K562 (cell line): ENCODE measurements around the gene RTF1. TPM values are rescaled to one million over a fixed set of nuclear protein-coding genes. Genes with fewer than 3 reads are reported as not detected.

Experiments
- ATAC-seq: fragments of 200-7000 bp; cut with Tn5 transposase; 3 replicates; pipeline ENCODE4 v1.9.1; 2020; ENCODE audit warnings: moderate library complexity
- BruUV-seq: library from RNA; stranded (reverse); fragments of 400-500 nt; replicated peaks from 2 replicates; lab custom pipeline; 2021; lab: Mats Ljungman, UMichigan
- CTCF ChIA-PET: fragments of 300-600 bp; formaldehyde crosslinking; extraction: SDS; loops from one replicate; lab custom pipeline; 2021; ENCODE audit warnings: low intra/inter-chr PET ratio; lab: Yijun Ruan, JAX
- POLR2A ChIA-PET: fragments of 300-600, 350-650 bp; sonication (Branson Sonifier 250); formaldehyde crosslinking; extraction: SDS; loops from one replicate; lab custom pipeline; 2021; ENCODE audit warnings: antibody characterized with exemption, inconsistent platforms; lab: Yijun Ruan, JAX
- DNase-seq, 4 experiments: peaks; one replicate each; pipeline versions ENCODE4 v3.0.0 to v3.0.0-alpha.2; 2011 to 2018; ENCODE audit warnings: low spot score in 3 of 4, mixed read lengths in 3 of 4; ENCODE audit errors: extremely low read depth in 1 of 4
- FAIRE-seq: peaks from 2 replicates; lab custom pipeline; 2011; peaks lifted over from hg19 to GRCh38; lab: Jason Lieb, UNC
- H2AFZ ChIP-seq: 2 replicates; pipeline ENCODE4 v1.6.0; 2011; ENCODE audit warnings: low read depth, low read length, control low read depth, inconsistent platforms
- H3K27ac ChIP-seq: fragments of 200-600 bp; 3 replicates; pipeline ENCODE4 v1.8.0; 2011; ENCODE audit warnings: low read depth, mild to moderate bottlenecking, control low read depth, inconsistent platforms, low read length, moderate library complexity, mixed read lengths; ENCODE audit errors: extremely low read depth
- H3K27me3 ChIP-seq, 2 experiments: fragments of 300-600 bp in 1 of 2; 2 replicates in 1 of 2; 3 replicates in 1 of 2; pipeline versions ENCODE4 v1.6.0 to v1.8.0; 2011; ENCODE audit warnings: inconsistent platforms in 2 of 2, low read length in 2 of 2, mild to moderate bottlenecking in 1 of 2, mixed read lengths in 1 of 2, moderate library complexity in 1 of 2; ENCODE audit not compliant: control insufficient read depth in 2 of 2, insufficient read depth in 2 of 2
- H3K36me3 ChIP-seq: fragments of 300-600 bp; 3 replicates; pipeline ENCODE4 v1.8.0; 2011; ENCODE audit warnings: mild to moderate bottlenecking, low read length, inconsistent platforms; ENCODE audit not compliant: control insufficient read depth, insufficient read depth
- H3K4me1 ChIP-seq, 2 experiments: fragments of 200-600 bp in 1 of 2; replicated peaks in 1 of 2; 2 replicates in 1 of 2; 3 replicates in 1 of 2; pipeline versions ENCODE4 v1.5.1 to v1.8.0; 2011; ENCODE audit warnings: inconsistent platforms in 2 of 2, low read length in 2 of 2, mild to moderate bottlenecking in 1 of 2, mixed read lengths in 1 of 2, moderate library complexity in 1 of 2; ENCODE audit not compliant: control insufficient read depth in 2 of 2, insufficient read depth in 2 of 2
- H3K4me2 ChIP-seq: 2 replicates; pipeline ENCODE4 v1.6.1; 2011; ENCODE audit warnings: low read length, control low read depth, inconsistent platforms, mixed read lengths; ENCODE audit not compliant: insufficient read depth
- H3K4me3 ChIP-seq: fragments of 200-600 bp; sonication (generic), shearing (Covaris generic); 2 replicates; pipeline ENCODE4 v1.5.1; 2016; ENCODE audit warnings: control low read depth, inconsistent platforms
- H3K79me2 ChIP-seq: fragments of 200-600 bp; 3 replicates; pipeline ENCODE4 v1.8.0; 2011; ENCODE audit warnings: low read length, inconsistent platforms; ENCODE audit not compliant: control insufficient read depth, insufficient read depth
- H3K9ac ChIP-seq, 2 experiments: 2 replicates each; pipeline versions ENCODE4 v1.6.0 to v1.6.1; 2011; ENCODE audit warnings: low read depth in 2 of 2, low read length in 2 of 2, control low read depth in 1 of 2, inconsistent platforms in 1 of 2, mild to moderate bottlenecking in 1 of 2, mixed read lengths in 1 of 2; ENCODE audit not compliant: insufficient read depth in 1 of 2
- H3K9me1 ChIP-seq: one replicate; pipeline ENCODE4 v1.6.0; 2011; ENCODE audit warnings: inconsistent platforms, mild to moderate bottlenecking, low read length, moderate library complexity; ENCODE audit not compliant: control insufficient read depth, insufficient read depth
- H3K9me3 ChIP-seq: replicated peaks from 2 replicates; pipeline ENCODE4 v1.5.1; 2011; ENCODE audit warnings: low read depth, low read length, inconsistent platforms; ENCODE audit not compliant: control insufficient read depth, insufficient read depth
- H4K20me1 ChIP-seq: replicated peaks from 2 replicates; pipeline ENCODE4 v1.6.1; 2011; ENCODE audit warnings: low read length, inconsistent platforms, mixed read lengths; ENCODE audit not compliant: control insufficient read depth, insufficient read depth
- CHD4 ChIP-seq: fragments of 200-600 bp; sonication (generic); IDR thresholded peaks from 3 replicates; pipeline ENCODE4 v1.6.1; 2012; ENCODE audit warnings: low read depth, mild to moderate bottlenecking, mixed read lengths, low read length, inconsistent platforms; ENCODE audit not compliant: insufficient read depth, insufficient replicate concordance, poor library complexity, severe bottlenecking
- IRF9 ChIP-seq: fragments of 450-650 bp; IDR thresholded peaks from 2 replicates; pipeline ENCODE4 v1.6.1; 2016; ENCODE audit warnings: missing biosample characterization, missing genetic modification characterization
- PCBP1 ChIP-seq: fragments of 200-400 bp; formaldehyde crosslinking; IDR thresholded peaks from 2 replicates; pipeline ENCODE4 v1.6.1; 2018; ENCODE audit warnings: mild to moderate bottlenecking, low read depth, low read length; ENCODE audit not compliant: poor library complexity, severe bottlenecking
- POLR2G ChIP-seq: fragments of 200-400 bp; formaldehyde crosslinking; IDR thresholded peaks from 2 replicates; pipeline ENCODE4 v1.6.1; 2017; ENCODE audit warnings: low read depth, mild to moderate bottlenecking, antibody characterized with exemption, low read length, moderate library complexity
- RBM22 ChIP-seq: fragments of 200-400 bp; formaldehyde crosslinking; IDR thresholded peaks from 2 replicates; pipeline ENCODE4 v1.6.1; 2018; ENCODE audit warnings: low read length, low read depth; ENCODE audit not compliant: poor library complexity, severe bottlenecking
- ZKSCAN1 ChIP-seq: fragments of 150-350 bp; IDR thresholded peaks from 2 replicates; pipeline ENCODE4 v1.6.1; 2016; ENCODE audit warnings: low read depth, low read length
- ZNF212 ChIP-seq: fragments of 450-650 bp; formaldehyde crosslinking; IDR thresholded peaks from 2 replicates; pipeline ENCODE4 v1.4.0; 2020; ENCODE audit warnings: mild to moderate bottlenecking
- ZNF551 ChIP-seq: fragments of 250-450 bp; sonication (Bioruptor Pico); IDR thresholded peaks from 2 replicates; pipeline ENCODE4 v1.5.0; 2021; ENCODE audit warnings: mild to moderate bottlenecking, moderate library complexity
- WGBS: fragments of 100-300 bp; shearing (Covaris generic); methylation state at CpG from one replicate; pipeline ENCODE4 v1.1.6; 2016; ENCODE audit warnings: low coverage, mixed read lengths; ENCODE audit not compliant: insufficient coverage; ENCODE audit errors: missing lambda C conversion rate; 5-methylcytosine and 5-hydroxymethylcytosine counted together
- in situ Hi-C: fragments of 300-500 bp; cut with MboI; formaldehyde crosslinking; loops from 4 replicates; pipeline ENCODE4 v1.15.0; 2018; ENCODE audit warnings: inconsistent platforms, mixed read lengths
- intact Hi-C: fragments of 100-400 bp; cut with micrococcal nuclease; formaldehyde crosslinking; loops from 2 replicates; pipeline ENCODE4 v1.14.2; 2022
- polyA plus RNA-seq, 8 experiments: library from polyadenylated mRNA; depleted of rRNA in 4 of 8; stranded (reverse) in 5 of 8; unstranded in 3 of 8; fragments of >200 nt; fragmentation: Nextera tagmentation in 2 of 8; fragmentation: Illumina TruSeq in 1 of 8; extraction: Ambion mirVana in 2 of 8; extraction: Trizol in 1 of 8; gene quantifications; 2 replicates each; pipeline versions ENCODE4 v1.2.1 to v1.2.3, GENCODE V29; 2011 to 2014; ENCODE audit warnings: inconsistent platforms in 1 of 8, missing spikeins in 1 of 8
- total RNA-seq, 7 experiments: library from RNA; depleted of rRNA in 6 of 7; stranded (reverse); fragments of >200 nt in 6 of 7; fragmentation: Illumina TruSeq in 2 of 7; extraction: Trizol in 2 of 7; gene quantifications; 2 replicates each; pipeline versions ENCODE4 v1.2.1 to v1.2.3, GENCODE V29; 2011 to 2021; ENCODE audit warnings: low replicate concordance in 1 of 7
- TF ChIP-seq, protein P1 (sequence below): fragments of 450-650 bp; formaldehyde crosslinking; IDR thresholded peaks from 2 replicates; pipeline ENCODE4 v1.4.0; 2020; ENCODE audit warnings: mild to moderate bottlenecking, moderate library complexity
- TF ChIP-seq, protein P2 (sequence below): sonication (generic); formaldehyde crosslinking; IDR thresholded peaks from 2 replicates; pipeline ENCODE4 v1.8.1; 2023; ENCODE audit warnings: mild to moderate bottlenecking, missing genetic modification reagents
- TF ChIP-seq, protein P3 (sequence below): fragments of 250-450 bp; sonication (Bioruptor Pico); IDR thresholded peaks from 2 replicates; pipeline ENCODE4 v1.8.0; 2021; ENCODE audit warnings: borderline replicate concordance, mild to moderate bottlenecking, moderate library complexity; ENCODE audit not compliant: poor library complexity, severe bottlenecking

The RTF1 gene
- total and polyA plus RNA-seq, 9 of the 15 experiments (the other 6 are each of a cell fraction or from before 2014, with no cell fraction given), result 7.6 to 69.5 (median 31.5) TPM

DNA sequence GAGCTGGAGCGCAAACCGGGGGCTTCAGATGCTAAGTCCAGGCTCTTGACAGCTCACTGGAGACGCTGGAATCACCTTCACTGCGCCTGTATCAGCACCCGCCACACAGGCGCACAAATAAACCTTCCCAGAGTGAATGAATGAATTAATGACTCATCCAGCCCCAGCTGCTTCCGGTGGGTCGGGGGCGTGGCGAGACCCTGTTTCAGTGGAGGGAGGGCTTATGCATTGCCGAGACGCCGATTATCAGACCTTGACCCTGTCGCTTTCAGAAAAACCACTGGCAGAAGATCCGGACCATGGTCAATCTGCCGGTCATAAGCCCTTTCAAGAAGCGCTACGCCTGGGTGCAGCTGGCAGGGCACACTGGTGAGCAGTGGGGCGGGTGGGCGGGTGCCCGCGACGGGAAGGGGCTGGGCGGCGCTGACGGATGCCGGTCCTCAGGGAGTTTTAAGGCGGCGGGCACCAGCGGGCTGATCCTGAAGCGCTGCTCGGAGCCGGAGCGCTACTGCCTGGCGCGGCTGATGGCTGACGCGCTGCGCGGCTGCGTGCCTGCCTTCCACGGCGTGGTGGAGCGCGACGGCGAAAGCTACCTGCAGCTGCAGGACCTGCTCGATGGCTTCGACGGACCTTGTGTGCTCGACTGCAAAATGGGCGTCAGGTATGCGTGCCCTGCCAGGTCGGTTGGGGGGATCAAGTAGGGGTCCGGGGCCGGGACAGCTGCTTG lies 84.5 kb downstream of the RTF1 start (continued):
- TF ChIP-seq ZNF212 (CRISPR knock-in tag), result no peak
- no peak for TF ChIP-seq ZKSCAN1
- TF ChIP-seq CHD4, result no peak

DNA sequence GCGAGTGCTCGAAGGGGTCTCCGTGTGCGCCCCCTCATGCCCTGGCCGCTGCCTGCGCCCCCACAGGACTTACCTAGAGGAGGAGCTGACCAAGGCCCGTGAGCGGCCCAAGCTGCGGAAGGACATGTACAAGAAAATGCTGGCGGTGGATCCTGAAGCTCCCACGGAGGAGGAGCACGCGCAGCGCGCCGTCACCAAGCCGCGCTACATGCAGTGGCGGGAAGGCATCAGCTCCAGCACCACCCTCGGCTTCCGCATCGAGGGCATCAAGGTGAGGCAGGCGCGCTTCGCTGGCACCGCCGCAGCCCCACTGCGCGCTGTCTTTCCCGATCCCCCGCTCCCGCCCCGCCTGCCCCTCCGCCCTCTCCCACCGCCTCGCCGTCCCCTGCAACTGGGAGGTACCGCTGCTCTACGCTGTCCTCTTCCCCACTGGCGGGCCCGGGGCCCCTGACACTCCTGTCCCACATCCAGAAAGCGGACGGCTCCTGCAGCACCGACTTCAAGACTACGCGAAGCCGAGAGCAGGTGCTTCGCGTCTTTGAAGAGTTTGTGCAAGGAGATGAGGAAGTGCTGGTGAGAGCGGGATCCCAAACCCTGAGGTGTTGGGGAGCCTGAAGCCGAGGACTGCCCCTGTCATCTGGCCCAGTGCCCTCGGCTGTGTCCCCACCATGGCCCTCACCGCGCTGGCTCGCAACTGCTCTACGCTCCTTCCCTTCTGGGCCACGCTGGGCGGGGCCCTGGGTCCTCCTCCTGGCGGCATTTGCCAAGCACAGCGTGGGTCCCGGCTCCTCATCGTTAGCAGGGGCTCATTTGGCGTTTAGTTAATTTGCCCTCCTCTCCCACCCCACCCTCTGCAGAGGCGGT lies 85.3 kb downstream of the RTF1 start:
- Histone ChIP-seq H3K79me2 (0 out of 3 replicates have a peak, but pooled peaks cover 4% of the 10 kb centered on the region), H3K4me1 (no peaks in the 10 kb centered on the region; a peak in 1 of 5 replicates), H3K9me3 (no peaks in the 10 kb centered on the region), H3K4me3 (no peak overlapping the region), H3K9ac (peak overlapping the region in 1 of 2 experiments; percentile 17; a peak in 1 of 4 replicates), H3K9me1 (no peaks in the 10 kb centered on the region), H2AFZ (no peak overlapping the region), H3K27me3 (no peaks in the 10 kb centered on the region), H3K4me2 (no peak overlapping the region), H3K36me3 (peaks cover 24% of the 10 kb centered on the region; the same call in 2 of the 3 replicates), H3K27ac (no peak overlapping the region), H4K20me1 (no peaks in the 10 kb centered on the region)
- BruUV-seq, result no TSS peak
- 94% methylated on average over 23 of the region's 64 CpGs for WGBS
- no peak for FAIRE-seq
- TF ChIP-seq RBM22 (peak; percentile 14), POLR2G (peak; percentile 37), PCBP1 (peak; percentile 30), IRF9 (tag) (no peak), ZKSCAN1 (peak; percentile 85), ZNF551 (CRISPR knock-in tag) (no peak)
- TF ChIP-seq, protein P1, sequence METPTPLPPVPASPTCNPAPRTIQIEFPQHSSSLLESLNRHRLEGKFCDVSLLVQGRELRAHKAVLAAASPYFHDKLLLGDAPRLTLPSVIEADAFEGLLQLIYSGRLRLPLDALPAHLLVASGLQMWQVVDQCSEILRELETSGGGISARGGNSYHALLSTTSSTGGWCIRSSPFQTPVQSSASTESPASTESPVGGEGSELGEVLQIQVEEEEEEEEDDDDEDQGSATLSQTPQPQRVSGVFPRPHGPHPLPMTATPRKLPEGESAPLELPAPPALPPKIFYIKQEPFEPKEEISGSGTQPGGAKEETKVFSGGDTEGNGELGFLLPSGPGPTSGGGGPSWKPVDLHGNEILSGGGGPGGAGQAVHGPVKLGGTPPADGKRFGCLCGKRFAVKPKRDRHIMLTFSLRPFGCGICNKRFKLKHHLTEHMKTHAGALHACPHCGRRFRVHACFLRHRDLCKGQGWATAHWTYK, result no peak
- TF ChIP-seq, protein P2, sequence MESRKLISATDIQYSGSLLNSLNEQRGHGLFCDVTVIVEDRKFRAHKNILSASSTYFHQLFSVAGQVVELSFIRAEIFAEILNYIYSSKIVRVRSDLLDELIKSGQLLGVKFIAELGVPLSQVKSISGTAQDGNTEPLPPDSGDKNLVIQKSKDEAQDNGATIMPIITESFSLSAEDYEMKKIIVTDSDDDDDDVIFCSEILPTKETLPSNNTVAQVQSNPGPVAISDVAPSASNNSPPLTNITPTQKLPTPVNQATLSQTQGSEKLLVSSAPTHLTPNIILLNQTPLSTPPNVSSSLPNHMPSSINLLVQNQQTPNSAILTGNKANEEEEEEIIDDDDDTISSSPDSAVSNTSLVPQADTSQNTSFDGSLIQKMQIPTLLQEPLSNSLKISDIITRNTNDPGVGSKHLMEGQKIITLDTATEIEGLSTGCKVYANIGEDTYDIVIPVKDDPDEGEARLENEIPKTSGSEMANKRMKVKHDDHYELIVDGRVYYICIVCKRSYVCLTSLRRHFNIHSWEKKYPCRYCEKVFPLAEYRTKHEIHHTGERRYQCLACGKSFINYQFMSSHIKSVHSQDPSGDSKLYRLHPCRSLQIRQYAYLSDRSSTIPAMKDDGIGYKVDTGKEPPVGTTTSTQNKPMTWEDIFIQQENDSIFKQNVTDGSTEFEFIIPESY (CRISPR knock-in tag), result peak; percentile 87
- TF ChIP-seq, protein P3, sequence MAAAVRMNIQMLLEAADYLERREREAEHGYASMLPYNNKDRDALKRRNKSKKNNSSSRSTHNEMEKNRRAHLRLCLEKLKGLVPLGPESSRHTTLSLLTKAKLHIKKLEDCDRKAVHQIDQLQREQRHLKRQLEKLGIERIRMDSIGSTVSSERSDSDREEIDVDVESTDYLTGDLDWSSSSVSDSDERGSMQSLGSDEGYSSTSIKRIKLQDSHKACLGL (CRISPR knock-in tag), result no peak
- CTCF ChIA-PET, result no interaction called here
- in situ Hi-C loops (no loop called here), intact Hi-C loops (no loop called here)
- no peak for DNase-seq
- POLR2A ChIA-PET, result interaction anchor here (0.5 kb wide), 1 partner anchor 116 kb away, joined by 3 read pairs; no protein-coding TSS in a partner anchor
- ATAC-seq, result no peak
